ENCODE measurements around the gene PDZK1. TPM values are rescaled to one million over a fixed set of nuclear protein-coding genes. Genes with fewer than 3 reads are reported as not detected.

PDZK1 gene
- total and polyA plus RNA-seq, 7 donors = 0.15 to 1.6 (median 0.44) TPM; not detected in 3

- TF ChIP-seq CTCF (IDR thresholded peaks at IDR 0.05) = no peak
- Histone ChIP-seq H3K27me3 (ENCODE audit: insufficient read depth in 3 of 3, low read length in 2 of 3) (peaks cover 0 to 1% (median 0%) of the 10 kb centered on the region in 3 donors), H3K4me3 (no peak overlapping the region), H3K9me3 (no peaks in the 10 kb centered on the region), H3K4me1 (no peaks in the 10 kb centered on the region), H3K27ac (no peak overlapping the region), H3K36me3 (ENCODE audit: insufficient read depth in 1 of 2, low read depth in 1 of 2) (no peaks in the 10 kb centered on the region)
- DNase-seq (no peak), ATAC-seq (no peak)
- WGBS, 3 donors = 61 to 65% (median 64%) methylated on average over 5 of the region's 5 CpGs
- intact Hi-C loops (cut with DNase I) = no loop called here
Measured at GRCh38 chr1:145695821-145696629, 11.1 kb downstream of the PDZK1 start.

GRCh38 chr1:145692785-145693443 is 14.3 kb downstream of the PDZK1 start:
- DNase-seq = no peak
- intact Hi-C loops (cut with DNase I) = no loop called here
- TF ChIP-seq CTCF (IDR thresholded peaks at IDR 0.05) = no peak
- Histone ChIP-seq H3K4me1 (no peaks in the 10 kb centered on the region), H3K27ac (no peak overlapping the region), H3K27me3 (ENCODE audit: insufficient read depth in 3 of 3, low read length in 2 of 3) (peaks cover 0 to 1% (median 0%) of the 10 kb centered on the region in 3 donors), H3K9me3 (no peaks in the 10 kb centered on the region), H3K36me3 (ENCODE audit: insufficient read depth in 1 of 2, low read depth in 1 of 2) (no peaks in the 10 kb centered on the region), H3K4me3 (no peak overlapping the region)
- ATAC-seq = no peak
- 90 to 95% (median 93%) methylated on average over 11 of the region's 11 CpGs for WGBS, 3 donors

DNA sequence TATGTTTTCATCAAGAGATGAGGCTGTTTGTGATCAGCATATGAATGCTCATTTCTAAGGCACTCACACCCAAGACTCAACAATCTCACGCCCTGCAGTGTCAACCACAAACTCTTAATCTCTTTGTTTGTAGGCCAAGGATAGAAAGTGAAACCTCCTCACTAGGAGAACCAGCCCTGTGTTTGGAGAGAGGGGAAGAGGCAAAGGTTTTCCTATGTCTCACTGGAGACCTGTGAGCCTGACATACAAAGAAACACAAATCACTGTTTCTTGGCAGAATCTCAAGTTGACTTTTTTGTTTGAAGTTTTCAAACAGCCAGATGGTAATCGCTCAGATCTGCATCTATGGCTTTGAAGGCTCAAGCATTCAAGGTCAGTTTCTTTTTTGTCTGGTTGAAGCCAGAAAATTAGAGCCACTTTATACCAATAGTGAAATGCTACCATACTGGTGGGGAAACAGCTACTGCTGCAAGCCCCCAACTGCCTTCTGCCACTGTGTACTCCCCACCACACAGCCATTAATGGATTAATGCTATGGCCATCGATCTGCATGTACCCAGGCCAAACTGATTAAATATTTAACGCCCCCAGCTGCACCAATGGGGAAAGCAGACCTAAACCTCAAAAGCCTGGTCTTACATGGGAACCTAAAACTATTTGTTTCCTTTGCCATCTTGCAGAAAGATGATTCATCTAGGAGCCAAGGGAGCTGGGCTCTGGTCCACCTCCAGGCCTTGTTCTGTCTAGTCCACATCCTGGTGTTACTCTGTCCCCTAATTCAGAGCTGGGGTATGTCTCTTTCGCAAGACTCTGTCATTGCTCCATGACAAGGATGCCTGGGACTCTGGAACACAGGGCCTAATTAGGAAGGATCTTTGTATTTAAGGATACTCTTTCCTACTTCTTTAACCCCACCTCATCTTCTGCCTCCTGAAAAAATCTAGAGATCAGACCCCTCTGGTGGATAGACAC is 16.3 kb downstream of the PDZK1 start:
- no peak for TF ChIP-seq CTCF (IDR thresholded peaks at IDR 0.05)
- Histone ChIP-seq H3K9me3 (no peaks in the 10 kb centered on the region), H3K27me3 (ENCODE audit: insufficient read depth in 3 of 3, low read length in 2 of 3) (no peaks in the 10 kb centered on the region), H3K27ac (no peak overlapping the region), H3K4me3 (no peak overlapping the region), H3K36me3 (ENCODE audit: insufficient read depth in 1 of 2, low read depth in 1 of 2) (no peaks in the 10 kb centered on the region), H3K4me1 (no peaks in the 10 kb centered on the region)
- ATAC-seq = peak in 1 of 4 donors; percentile 48
- WGBS, 3 donors = 54 to 70% (median 58%) methylated on average over 5 of the region's 5 CpGs
- DNase-seq = peak in 1 of 2 donors; percentile 35
- intact Hi-C loops (cut with DNase I) = no loop called here

- DNase-seq (no peak), ATAC-seq (no peak)
- no peak for TF ChIP-seq CTCF (IDR thresholded peaks at IDR 0.05)
- Histone ChIP-seq H3K27me3 (ENCODE audit: insufficient read depth in 3 of 3, low read length in 2 of 3) (no peaks in the 10 kb centered on the region), H3K4me3 (no peak overlapping the region), H3K4me1 (no peaks in the 10 kb centered on the region), H3K9me3 (no peaks in the 10 kb centered on the region), H3K27ac (no peak overlapping the region), H3K36me3 (ENCODE audit: insufficient read depth in 1 of 2, low read depth in 1 of 2) (no peaks in the 10 kb centered on the region)
- intact Hi-C loops (cut with DNase I) = no loop called here
- WGBS, 3 donors = 94 to 96% (median 95%) methylated on average over 6 of the region's 6 CpGs
Measured at GRCh38 chr1:145689922-145690321, 17.2 kb downstream of the PDZK1 start.

Measured in psoas muscle (tissue), 8 donors.